Naive thymus-derived CD4-positive, alpha-beta T cell (primary cell): ENCODE data around the gene NRG3. TPM values are rescaled to one million over a fixed set of nuclear protein-coding genes. Genes with fewer than 3 reads are reported as not detected.
"Not testable (repeated sequence)": the region's sequence is repeated elsewhere in the genome, so short reads cannot be mapped to it uniquely, and the experiment has no call there.

ENCODE experiments used
- ATAC-seq: fragments of 150-1000 bp; cut with Tn5 transposase; 2 replicates; pipeline ENCODE4 v1.10.0; 2021; ENCODE audit warnings: mild to moderate bottlenecking, moderate library complexity
- CTCF ChIA-PET: fragments of 350-600 bp; sonication (Branson Sonifier 250); formaldehyde crosslinking; loops from one replicate; lab custom pipeline; 2021; ENCODE audit warnings: antibody characterized with exemption; lab: Charles Lee
- POLR2A ChIA-PET: fragments of 350-600 bp; sonication (Branson Sonifier 250); formaldehyde crosslinking; loops from one replicate; lab custom pipeline; 2021; ENCODE audit warnings: antibody characterized with exemption, inconsistent platforms; lab: Charles Lee
- DNase-seq, 9 donors: peaks; one replicate each; pipeline versions ENCODE4 v3.0.0 to v3.0.0-alpha.2; 2020 to 2022; ENCODE audit warnings: mixed read lengths in 1 of 9
- H3K27ac ChIP-seq: one replicate; pipeline ENCODE4 v1.7.0; 2013; ENCODE audit warnings: mild to moderate bottlenecking, low read depth, low read length, moderate library complexity
- H3K27me3 ChIP-seq, 2 donors: one replicate each; pipeline ENCODE4 v1.7.0; 2013; ENCODE audit warnings: low read length in 2 of 2, mild to moderate bottlenecking in 2 of 2, moderate library complexity in 2 of 2; ENCODE audit not compliant: control insufficient read depth in 2 of 2, insufficient read depth in 2 of 2
- H3K36me3 ChIP-seq, 3 experiments: 1 replicate in 2 of 3; 2 replicates in 1 of 3; pipeline ENCODE4 v1.7.0; 2013; ENCODE audit warnings: low read length in 3 of 3, mild to moderate bottlenecking in 3 of 3, moderate library complexity in 1 of 3; ENCODE audit not compliant: insufficient read depth in 3 of 3, control insufficient read depth in 2 of 3
- H3K4me1 ChIP-seq, 2 donors: one replicate each; pipeline ENCODE4 v1.7.0; 2013; ENCODE audit warnings: low read length in 2 of 2, mild to moderate bottlenecking in 2 of 2, moderate library complexity in 1 of 2; ENCODE audit not compliant: control insufficient read depth in 2 of 2, insufficient read depth in 2 of 2
- H3K4me3 ChIP-seq: 2 replicates; pipeline ENCODE4 v1.7.0; 2013; ENCODE audit warnings: mild to moderate bottlenecking, low read length
- H3K9me3 ChIP-seq, 3 experiments: 1 replicate in 2 of 3; 2 replicates in 1 of 3; pipeline ENCODE4 v1.7.0; 2013; ENCODE audit warnings: low read length in 3 of 3; ENCODE audit not compliant: control insufficient read depth in 2 of 3
- H3K27ac Mint-ChIP-seq, 9 donors: one replicate each; pipeline ENCODE4 v1.8.0; 2020 to 2022; ENCODE audit warnings: mixed read lengths in 9 of 9, mild to moderate bottlenecking in 8 of 9, moderate library complexity in 5 of 9, inconsistent platforms in 2 of 9
- H3K27me3 Mint-ChIP-seq, 5 donors: one replicate each; pipeline ENCODE4 v1.8.0; 2021 to 2022; ENCODE audit warnings: mixed read lengths in 5 of 5, mild to moderate bottlenecking in 1 of 5
- H3K36me3 Mint-ChIP-seq, 5 donors: one replicate each; pipeline ENCODE4 v1.8.0; 2020 to 2022; ENCODE audit warnings: mixed read lengths in 5 of 5, mild to moderate bottlenecking in 3 of 5, inconsistent platforms in 1 of 5
- H3K4me1 Mint-ChIP-seq, 7 donors: one replicate each; pipeline ENCODE4 v1.8.0; 2020 to 2022; ENCODE audit warnings: mixed read lengths in 7 of 7, mild to moderate bottlenecking in 3 of 7, inconsistent platforms in 1 of 7
- H3K4me3 Mint-ChIP-seq, 10 donors: one replicate each; pipeline ENCODE4 v1.8.0; 2020 to 2022; ENCODE audit warnings: mild to moderate bottlenecking in 10 of 10, mixed read lengths in 10 of 10, moderate library complexity in 6 of 10, inconsistent platforms in 2 of 10
- H3K9me3 Mint-ChIP-seq, 11 donors: one replicate each; pipeline ENCODE4 v1.8.0; 2020 to 2022; ENCODE audit warnings: mixed read lengths in 11 of 11, mild to moderate bottlenecking in 4 of 11, inconsistent platforms in 1 of 11, moderate library complexity in 1 of 11
- intact Hi-C, 2 donors: fragments of 100-400 bp; cut with micrococcal nuclease; formaldehyde crosslinking; loops; one replicate each; pipeline ENCODE4 v1.15.1; 2023
- polyA plus RNA-seq, 2 donors: library from polyadenylated mRNA; unstranded; fragments of 300-500 nt; fragmentation: Illumina TruSeq; gene quantifications; one replicate each; pipeline ENCODE4 v1.2.3, GENCODE V29; 2021
- total RNA-seq, 6 experiments: library from RNA in 5 of 6; stranded (reverse) in 5 of 6; gene quantifications; 1 replicate in 5 of 6; 2 replicates in 1 of 6; pipeline ENCODE4 v1.2.3 and lab custom pipeline; 2021 to 2026

The NRG3 gene
- total and polyA plus RNA-seq, 7 experiments from 2014 or later, result not detected

DNA sequence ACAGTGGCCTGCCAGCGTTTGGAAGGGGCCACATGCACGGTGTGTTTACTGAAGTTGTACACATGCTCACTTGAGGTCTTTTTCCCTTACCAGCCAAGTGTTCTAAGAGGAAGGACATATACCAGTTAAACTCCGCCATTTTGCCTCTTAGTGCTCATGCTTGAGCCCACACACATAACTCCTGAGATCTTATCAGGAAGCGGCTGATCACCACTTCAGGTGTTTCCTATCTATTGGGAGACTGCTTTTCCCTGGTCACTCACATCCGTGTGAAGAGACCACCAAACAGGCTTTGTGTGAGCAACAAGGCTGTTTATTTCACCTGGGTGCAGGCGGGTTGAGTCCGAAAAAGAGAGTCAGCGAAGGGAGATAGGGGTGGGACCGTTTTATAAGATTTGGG lies 802.9 kb downstream of the NRG3 start:
- H3K4me3 ChIP-seq, H3K36me3 Mint-ChIP-seq, H3K4me1 ChIP-seq, H3K4me1 Mint-ChIP-seq, POLR2A ChIA-PET, H3K36me3 ChIP-seq, H3K27me3 ChIP-seq, DNase-seq, H3K27me3 Mint-ChIP-seq, intact Hi-C loops, H3K4me3 Mint-ChIP-seq, H3K27ac ChIP-seq, ATAC-seq, H3K27ac Mint-ChIP-seq, H3K9me3 ChIP-seq, CTCF ChIA-PET: not testable (repeated sequence)
- peaks cover 0 to 25% (median 7%) of the 10 kb centered on the region in 11 donors for H3K9me3 Mint-ChIP-seq

- H3K9me3 Mint-ChIP-seq, result peaks cover 0 to 30% (median 7%) of the 10 kb centered on the region in 11 donors
- H3K36me3 Mint-ChIP-seq, H3K36me3 ChIP-seq, POLR2A ChIA-PET, H3K27me3 Mint-ChIP-seq, CTCF ChIA-PET, H3K4me1 ChIP-seq, H3K27ac Mint-ChIP-seq, H3K27me3 ChIP-seq, H3K4me1 Mint-ChIP-seq, ATAC-seq, H3K4me3 ChIP-seq, H3K9me3 ChIP-seq, H3K4me3 Mint-ChIP-seq, intact Hi-C loops, H3K27ac ChIP-seq, DNase-seq: not testable (repeated sequence)
Observed at GRCh38 chr10:82678451-82678850, 803.5 kb downstream of the NRG3 start.

DNA sequence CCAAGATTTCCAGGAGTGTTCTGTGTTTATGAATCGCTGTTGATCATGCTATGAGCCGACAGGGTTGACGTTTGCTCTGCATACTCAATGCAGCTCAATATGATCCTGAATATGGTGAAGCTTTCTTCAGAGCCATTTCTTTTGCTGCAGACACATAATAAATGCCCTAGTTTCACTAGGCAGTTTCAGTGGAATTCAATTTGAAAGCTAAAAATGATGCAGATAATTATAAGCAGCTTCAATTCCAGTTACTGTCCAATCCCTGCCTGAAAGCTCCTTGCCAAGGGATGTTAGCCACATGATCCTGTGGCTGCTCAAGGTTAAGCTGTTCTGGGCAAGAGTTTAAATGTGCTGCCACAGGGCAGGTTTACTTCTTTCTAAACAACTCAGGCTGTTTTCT lies 805.6 kb downstream of the NRG3 start:
- Histone ChIP-seq H3K27me3 (no peaks in the 10 kb centered on the region), H3K9me3 (peaks cover 0 to 6% (median 0%) of the 10 kb centered on the region in 3 experiments), H3K4me3 (no peak overlapping the region), H3K4me1 (no peaks in the 10 kb centered on the region), H3K36me3 (no peaks in the 10 kb centered on the region), H3K27ac (no peak overlapping the region)
- H3K27ac Mint-ChIP-seq, result no peak overlapping the region
- H3K36me3 Mint-ChIP-seq, result no peaks in the 10 kb centered on the region
- CTCF ChIA-PET, result no interaction called here
- no peak overlapping the region for H3K4me3 Mint-ChIP-seq
- intact Hi-C loops, result no loop called here
- DNase-seq, result no peak
- POLR2A ChIA-PET, result no interaction called here
- H3K9me3 Mint-ChIP-seq, result peaks cover 0 to 22% (median 8%) of the 10 kb centered on the region in 11 donors
- H3K27me3 Mint-ChIP-seq, result no peaks in the 10 kb centered on the region
- no peak for ATAC-seq
- no peaks in the 10 kb centered on the region for H3K4me1 Mint-ChIP-seq

- POLR2A ChIA-PET, result no interaction called here
- Mint-ChIP-seq H3K27ac (no peak overlapping the region), H3K4me3 (no peak overlapping the region), H3K36me3 (no peaks in the 10 kb centered on the region), H3K4me1 (no peaks in the 10 kb centered on the region), H3K27me3 (no peaks in the 10 kb centered on the region), H3K9me3 (peaks cover 0 to 10% (median 3%) of the 10 kb centered on the region in 11 donors)
- H3K36me3 ChIP-seq, result no peaks in the 10 kb centered on the region
- H3K4me3 ChIP-seq, result no peak overlapping the region
- no peaks in the 10 kb centered on the region for H3K4me1 ChIP-seq
- intact Hi-C loops, result no loop called here
- CTCF ChIA-PET, result interaction anchor here (0.6 kb wide), 1 partner anchor 40 kb away, joined by 3 read pairs; no protein-coding TSS in a partner anchor
- H3K27ac ChIP-seq, result no peak overlapping the region
- no peaks in the 10 kb centered on the region for H3K9me3 ChIP-seq
- H3K27me3 ChIP-seq, result no peaks in the 10 kb centered on the region
- no peak for DNase-seq
- no peak for ATAC-seq
Observed at GRCh38 chr10:82683945-82684344, 809.0 kb downstream of the NRG3 start.

DNA sequence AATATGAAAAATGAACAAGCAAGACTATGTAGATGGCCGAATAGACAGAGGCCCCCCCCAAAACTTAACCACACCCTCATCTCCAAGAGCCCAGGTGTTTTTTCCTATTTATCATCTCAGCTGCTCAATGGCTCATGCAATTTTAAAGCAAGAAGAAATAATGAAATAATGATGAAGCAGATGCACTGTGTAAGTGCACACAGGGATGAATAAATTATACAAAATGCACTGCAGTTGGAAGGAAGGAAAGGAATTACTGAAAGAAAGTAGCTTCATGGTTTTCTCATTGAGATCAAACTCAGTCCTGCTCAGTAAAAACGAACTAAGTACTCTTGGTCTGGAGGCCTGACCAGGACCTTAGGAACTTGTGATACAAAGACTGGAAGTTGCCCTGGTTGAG lies 810.1 kb downstream of the NRG3 start:
- Histone ChIP-seq H3K36me3 (no peaks in the 10 kb centered on the region), H3K4me3 (no peak overlapping the region), H3K27me3 (no peaks in the 10 kb centered on the region), H3K9me3 (no peaks in the 10 kb centered on the region), H3K27ac (no peak overlapping the region), H3K4me1 (no peaks in the 10 kb centered on the region)
- H3K4me3 Mint-ChIP-seq, result no peak overlapping the region
- no peak for ATAC-seq
- POLR2A ChIA-PET, result no interaction called here
- intact Hi-C loops, result no loop called here
- no peak overlapping the region for H3K27ac Mint-ChIP-seq
- H3K4me1 Mint-ChIP-seq, result no peaks in the 10 kb centered on the region
- no peak for DNase-seq
- no peaks in the 10 kb centered on the region for H3K27me3 Mint-ChIP-seq
- peaks cover 0 to 10% (median 3%) of the 10 kb centered on the region in 11 donors for H3K9me3 Mint-ChIP-seq
- no peaks in the 10 kb centered on the region for H3K36me3 Mint-ChIP-seq
- CTCF ChIA-PET, result no interaction called here

- Mint-ChIP-seq H3K27me3 (no peaks in the 10 kb centered on the region), H3K4me3 (no peak overlapping the region), H3K27ac (no peak overlapping the region), H3K9me3 (peaks cover 0 to 9% (median 4%) of the 10 kb centered on the region in 11 donors), H3K4me1 (no peaks in the 10 kb centered on the region), H3K36me3 (no peaks in the 10 kb centered on the region)
- no peak for DNase-seq
- ChIA-PET CTCF (no interaction called here), POLR2A (no interaction called here)
- Histone ChIP-seq H3K4me1 (no peaks in the 10 kb centered on the region), H3K27ac (no peak overlapping the region), H3K36me3 (no peaks in the 10 kb centered on the region), H3K4me3 (no peak overlapping the region), H3K27me3 (no peaks in the 10 kb centered on the region), H3K9me3 (no peaks in the 10 kb centered on the region)
- ATAC-seq, result no peak
- intact Hi-C loops, result no loop called here
Observed at GRCh38 chr10:82691211-82691610, 816.2 kb downstream of the NRG3 start.

- Histone ChIP-seq H3K36me3 (no peaks in the 10 kb centered on the region), H3K27me3 (no peaks in the 10 kb centered on the region), H3K4me3 (no peak overlapping the region), H3K9me3 (no peaks in the 10 kb centered on the region), H3K4me1 (no peaks in the 10 kb centered on the region), H3K27ac (no peak overlapping the region)
- CTCF ChIA-PET, result no interaction called here
- H3K9me3 Mint-ChIP-seq, result peaks cover 0 to 13% (median 4%) of the 10 kb centered on the region in 11 donors
- no peak for DNase-seq
- POLR2A ChIA-PET, result no interaction called here
- no peak for ATAC-seq
- H3K4me1 Mint-ChIP-seq, result no peaks in the 10 kb centered on the region
- intact Hi-C loops, result no loop called here
- H3K27me3 Mint-ChIP-seq, result no peaks in the 10 kb centered on the region
- no peaks in the 10 kb centered on the region for H3K36me3 Mint-ChIP-seq
- H3K27ac Mint-ChIP-seq, result no peak overlapping the region
- no peak overlapping the region for H3K4me3 Mint-ChIP-seq
Observed at GRCh38 chr10:82692458-82692857, 817.5 kb downstream of the NRG3 start.
